DND-41 (cell line): ENCODE data around the gene UBALD1.

ENCODE experiments used
- CTCF ChIP-seq: IDR thresholded peaks from 2 replicates; pipeline ENCODE4 v1.5.1; 2012; ENCODE audit warnings: borderline replicate concordance, low read length, moderate library complexity, mild to moderate bottlenecking; ENCODE audit not compliant: poor library complexity, severe bottlenecking; ENCODE audit errors: extremely low read depth
- EZH2 ChIP-seq: IDR thresholded peaks from 3 replicates; pipeline ENCODE4 v1.6.1; 2012; ENCODE audit warnings: borderline replicate concordance, low read depth, mild to moderate bottlenecking, moderate library complexity, low read length, inconsistent platforms; ENCODE audit not compliant: severe bottlenecking

- TF ChIP-seq EZH2 (no peak), CTCF (no peak)
These were observed 6.0 kb downstream of the UBALD1 start for GRCh38 chr16:4608704-4608980.
